ENCODE measurements around the gene TBC1D30. TPM values are rescaled to one million over a fixed set of nuclear protein-coding genes. Genes with fewer than 3 reads are reported as not detected.

TBC1D30 gene
- total and polyA plus RNA-seq, 2 donors from 2014 or later: 4.2 to 8.7 TPM

DNA sequence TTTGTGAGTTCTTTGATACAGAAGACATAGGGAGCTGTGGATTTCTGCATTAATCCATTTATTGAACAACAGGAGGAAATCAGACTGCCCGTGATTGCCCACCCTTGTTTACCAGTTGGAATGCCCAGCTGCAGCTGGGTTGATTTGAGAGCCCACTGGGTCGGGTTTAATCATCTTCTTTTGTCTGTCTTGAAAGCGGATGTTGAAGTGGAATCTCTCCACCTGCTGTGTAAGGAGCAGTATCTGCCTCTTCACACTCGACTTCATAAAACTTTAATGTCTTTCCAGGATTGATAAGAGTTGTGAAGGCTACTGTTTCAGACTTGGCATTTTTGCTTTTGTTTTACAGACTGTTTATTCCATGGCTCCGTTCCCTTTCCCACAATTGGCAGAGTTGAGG, 39.9 kb downstream of the TBC1D30 start:
- no peaks in the 10 kb centered on the region for H3K27me3 ChIP-seq (ENCODE audit: control insufficient read depth, insufficient read depth, low read length)
- H3K9me3 ChIP-seq (ENCODE audit: control insufficient read depth in 2 of 3, insufficient read depth in 1 of 3, low read length in 3 of 3): no peaks in the 10 kb centered on the region
- no peak overlapping the region for H3K27ac ChIP-seq (ENCODE audit: low read depth in 2 of 2, low read length in 2 of 2)
- no peak for FAIRE-seq
- no peaks in the 10 kb centered on the region for H3K4me1 ChIP-seq (ENCODE audit: control insufficient read depth in 2 of 3, insufficient read depth in 2 of 3, low read depth in 1 of 3, low read length in 3 of 3)
- intact Hi-C loops (cut with DNase I): no loop called here
- H3K4me3 ChIP-seq (ENCODE audit: low read length in 3 of 3): no peak overlapping the region
- no peak overlapping the region for H3K9ac ChIP-seq (ENCODE audit: low read length in 3 of 3)
- TF ChIP-seq CTCF (IDR thresholded peaks at IDR 0.05; ENCODE audit: borderline replicate concordance, extremely low read depth, insufficient read depth): no peak
- H3K36me3 ChIP-seq (ENCODE audit: control insufficient read depth in 2 of 3, insufficient read depth in 3 of 3, low read length in 3 of 3): no peaks in the 10 kb centered on the region
- DNase-seq: no peak

DNA sequence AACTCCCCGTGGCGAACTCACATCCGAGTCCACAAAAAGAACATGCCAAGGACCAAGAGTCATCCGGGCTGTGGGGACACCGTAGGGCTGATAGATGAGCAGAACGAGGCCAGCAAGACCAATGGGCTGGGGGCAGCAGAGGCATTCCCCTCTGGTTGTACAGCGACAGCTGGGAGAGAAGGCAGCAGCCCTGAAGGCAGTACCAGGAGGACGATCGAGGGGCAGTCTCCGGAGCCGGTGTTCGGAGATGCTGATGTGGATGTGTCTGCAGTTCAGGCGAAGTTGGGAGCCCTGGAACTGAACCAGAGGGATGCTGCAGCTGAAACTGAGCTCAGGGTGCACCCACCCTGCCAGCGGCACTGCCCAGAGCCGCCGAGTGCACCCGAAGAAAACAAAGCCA, 50.7 kb downstream of the TBC1D30 start:
- Histone ChIP-seq H3K27me3 (ENCODE audit: control insufficient read depth, insufficient read depth, low read length) (no peaks in the 10 kb centered on the region), H3K36me3 (ENCODE audit: control insufficient read depth in 2 of 3, insufficient read depth in 3 of 3, low read length in 3 of 3) (no peaks in the 10 kb centered on the region), H3K9ac (ENCODE audit: low read length in 3 of 3) (no peak overlapping the region), H3K9me3 (ENCODE audit: control insufficient read depth in 2 of 3, insufficient read depth in 1 of 3, low read length in 3 of 3) (no peaks in the 10 kb centered on the region), H3K4me1 (ENCODE audit: control insufficient read depth in 2 of 3, insufficient read depth in 2 of 3, low read depth in 1 of 3, low read length in 3 of 3) (no peaks in the 10 kb centered on the region), H3K27ac (ENCODE audit: low read depth in 2 of 2, low read length in 2 of 2) (no peak overlapping the region), H3K4me3 (ENCODE audit: low read length in 3 of 3) (no peak overlapping the region)
- no peak for FAIRE-seq
- intact Hi-C loops (cut with DNase I): no loop called here
- DNase-seq: no peak
- no peak for TF ChIP-seq CTCF (IDR thresholded peaks at IDR 0.05; ENCODE audit: borderline replicate concordance, extremely low read depth, insufficient read depth)

DNA sequence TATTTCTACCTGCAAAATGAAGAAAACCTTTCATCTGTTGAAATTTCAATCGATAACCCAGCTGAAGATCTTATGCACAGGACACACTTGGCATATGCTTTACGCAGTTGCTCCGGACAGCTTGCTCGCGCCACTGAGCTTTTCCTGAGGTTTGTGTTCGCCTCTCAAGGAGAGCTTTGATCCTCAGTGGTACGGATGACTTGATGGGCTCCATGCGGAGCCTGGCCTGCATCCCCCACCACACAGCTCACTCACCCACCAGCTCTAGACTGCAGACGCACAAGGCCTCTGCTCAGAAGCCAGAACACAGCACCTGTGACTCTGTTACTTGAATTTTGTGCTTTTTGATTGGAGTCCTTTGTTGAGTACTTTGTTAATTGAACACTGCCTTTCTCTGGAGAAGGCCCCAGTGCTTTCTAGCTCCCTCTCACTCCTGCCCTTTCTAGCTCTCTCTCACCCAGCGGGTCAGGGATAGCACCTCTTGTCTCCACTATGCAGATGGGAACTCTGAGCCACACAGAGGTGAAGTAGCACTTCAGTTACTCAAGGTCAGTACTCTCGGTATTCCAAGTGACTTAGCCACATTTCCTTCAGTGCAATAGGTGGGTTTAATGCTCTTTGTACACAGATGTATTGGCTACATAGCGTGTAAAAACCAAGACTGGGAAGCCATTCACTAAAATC, 52.1 kb downstream of the TBC1D30 start:
- Histone ChIP-seq H3K4me1 (ENCODE audit: control insufficient read depth in 2 of 3, insufficient read depth in 2 of 3, low read depth in 1 of 3, low read length in 3 of 3) (no peaks in the 10 kb centered on the region), H3K9me3 (ENCODE audit: control insufficient read depth in 2 of 3, insufficient read depth in 1 of 3, low read length in 3 of 3) (no peaks in the 10 kb centered on the region), H3K27ac (ENCODE audit: low read depth in 2 of 2, low read length in 2 of 2) (no peak overlapping the region), H3K27me3 (ENCODE audit: control insufficient read depth, insufficient read depth, low read length) (no peaks in the 10 kb centered on the region), H3K36me3 (ENCODE audit: control insufficient read depth in 2 of 3, insufficient read depth in 3 of 3, low read length in 3 of 3) (no peaks in the 10 kb centered on the region), H3K9ac (ENCODE audit: low read length in 3 of 3) (no peak overlapping the region), H3K4me3 (ENCODE audit: low read length in 3 of 3) (no peak overlapping the region)
- TF ChIP-seq CTCF (IDR thresholded peaks at IDR 0.05; ENCODE audit: borderline replicate concordance, extremely low read depth, insufficient read depth): no peak
- intact Hi-C loops (cut with DNase I): no loop called here
- DNase-seq (no peak), FAIRE-seq (no peak)
